H9 (cell line): ENCODE data around the gene RAB3GAP2. TPM values are rescaled to one million over a fixed set of nuclear protein-coding genes. Genes with fewer than 3 reads are reported as not detected.
A peak's percentile ranks its signal among the peaks of the same experiment; 100 is the strongest.
"Not testable (repeated sequence)": the region's sequence is repeated elsewhere in the genome, so short reads cannot be mapped to it uniquely, and the experiment has no call there.

Experiments
- DNase-seq: peaks from one replicate; pipeline ENCODE4 v3.0.0-alpha.2; 2017
- H2AFZ ChIP-seq: one replicate; pipeline ENCODE4 v1.6.1; 2013; ENCODE audit warnings: mild to moderate bottlenecking, low read length, control low read depth, moderate library complexity
- H2AK5ac ChIP-seq: 2 replicates; pipeline ENCODE4 v1.6.1; 2013; ENCODE audit warnings: low read length, control low read depth, mixed read lengths; ENCODE audit not compliant: insufficient read length
- H2BK120ac ChIP-seq: one replicate; pipeline ENCODE4 v1.6.1; 2013; ENCODE audit warnings: low read depth, mild to moderate bottlenecking, low read length, control low read depth, inconsistent platforms; ENCODE audit not compliant: poor library complexity, severe bottlenecking
- H2BK12ac ChIP-seq: 2 replicates; pipeline ENCODE4 v1.6.1; 2013; ENCODE audit warnings: low read length, control low read depth, mixed read lengths, low read depth; ENCODE audit not compliant: insufficient read length
- H2BK15ac ChIP-seq: 2 replicates; pipeline ENCODE4 v1.6.1; 2013; ENCODE audit warnings: low read depth, low read length, control low read depth
- H2BK20ac ChIP-seq: one replicate; pipeline ENCODE4 v1.6.1; 2013; ENCODE audit warnings: low read depth, mild to moderate bottlenecking, low read length, control low read depth, inconsistent platforms; ENCODE audit not compliant: poor library complexity, severe bottlenecking
- H2BK5ac ChIP-seq: 2 replicates; pipeline ENCODE4 v1.6.1; 2013; ENCODE audit warnings: low read length, control low read depth, mixed read lengths; ENCODE audit not compliant: insufficient read length
- H3K14ac ChIP-seq: 2 replicates; pipeline ENCODE4 v1.6.1; 2013; ENCODE audit warnings: low read length, control low read depth; ENCODE audit not compliant: insufficient read depth
- H3K18ac ChIP-seq: 2 replicates; pipeline ENCODE4 v1.6.1; 2013; ENCODE audit warnings: low read depth, mild to moderate bottlenecking, mixed read lengths, low read length, control low read depth; ENCODE audit not compliant: insufficient read length
- H3K23ac ChIP-seq: 2 replicates; pipeline ENCODE4 v1.6.1; 2013; ENCODE audit warnings: low read length, control low read depth, mixed read lengths, low read depth; ENCODE audit not compliant: insufficient read length
- H3K23me2 ChIP-seq: 2 replicates; pipeline ENCODE4 v1.6.1; 2013; ENCODE audit warnings: low read depth, mild to moderate bottlenecking, mixed read lengths, low read length, control low read depth; ENCODE audit not compliant: insufficient read length, poor library complexity, severe bottlenecking
- H3K27ac ChIP-seq: 2 replicates; pipeline ENCODE4 v1.5.1; 2013; ENCODE audit warnings: low read length, control low read depth, mixed read lengths, low read depth; ENCODE audit not compliant: insufficient read length
- H3K27me3 ChIP-seq: 2 replicates; pipeline ENCODE4 v1.6.1; 2013; ENCODE audit warnings: low read length, control low read depth, inconsistent platforms; ENCODE audit not compliant: insufficient read depth
- H3K4ac ChIP-seq: 2 replicates; pipeline ENCODE4 v1.6.1; 2013; ENCODE audit warnings: low read depth, mild to moderate bottlenecking, control low read depth, inconsistent platforms, low read length, moderate library complexity
- H3K4me1 ChIP-seq: 2 replicates; pipeline ENCODE4 v1.6.1; 2013; ENCODE audit warnings: low read length, control low read depth, inconsistent platforms; ENCODE audit not compliant: insufficient read depth
- H3K4me2 ChIP-seq: 2 replicates; pipeline ENCODE4 v1.6.1; 2013; ENCODE audit warnings: low read length, control low read depth, mixed read lengths; ENCODE audit not compliant: insufficient read length, insufficient read depth
- H3K56ac ChIP-seq: 2 replicates; pipeline ENCODE4 v1.6.1; 2013; ENCODE audit warnings: low read depth, mild to moderate bottlenecking, mixed read lengths, low read length, control low read depth; ENCODE audit not compliant: insufficient read length
- H3K79me1 ChIP-seq: 2 replicates; pipeline ENCODE4 v1.6.1; 2013; ENCODE audit warnings: low read depth, mild to moderate bottlenecking, moderate library complexity, low read length, control low read depth, inconsistent platforms; ENCODE audit not compliant: insufficient read depth, poor library complexity, severe bottlenecking
- H3K79me2 ChIP-seq: 2 replicates; pipeline ENCODE4 v1.6.1; 2013; ENCODE audit warnings: low read length, control low read depth, inconsistent platforms; ENCODE audit not compliant: insufficient read depth
- H3K9ac ChIP-seq: 2 replicates; pipeline ENCODE4 v1.6.1; 2013; ENCODE audit warnings: low read length, control low read depth, mixed read lengths; ENCODE audit not compliant: insufficient read length; ENCODE audit errors: extremely low read depth
- H3K9me3 ChIP-seq: one replicate; pipeline ENCODE4 v1.6.1; 2013; ENCODE audit warnings: low read depth, low read length, inconsistent platforms; ENCODE audit not compliant: control insufficient read depth
- H3T11ph ChIP-seq: one replicate; pipeline ENCODE4 v1.6.1; 2013; ENCODE audit warnings: mild to moderate bottlenecking, low read length, control low read depth, inconsistent platforms
- H4K20me1 ChIP-seq: one replicate; pipeline ENCODE4 v1.6.1; 2013; ENCODE audit not compliant: control insufficient read depth, insufficient read length, insufficient read depth
- H4K5ac ChIP-seq: 2 replicates; pipeline ENCODE4 v1.6.1; 2013; ENCODE audit warnings: low read depth, mild to moderate bottlenecking, mixed read lengths, low read length, control low read depth; ENCODE audit not compliant: insufficient read length
- H4K8ac ChIP-seq: replicated peaks from 2 replicates; pipeline ENCODE4 v1.6.1; 2013; ENCODE audit warnings: low read length, control low read depth, mixed read lengths, low read depth; ENCODE audit not compliant: insufficient read length
- H4K91ac ChIP-seq: 2 replicates; pipeline ENCODE4 v1.6.1; 2013; ENCODE audit warnings: low read depth, mild to moderate bottlenecking, moderate library complexity, mixed read lengths, low read length, control low read depth; ENCODE audit not compliant: insufficient read length
- H3K27ac Mint-ChIP-seq, 3 experiments: 2 replicates in 2 of 3; 3 replicates in 1 of 3; pipeline ENCODE4 v1.8.0; 2020 to 2021; ENCODE audit warnings: mixed read lengths in 3 of 3, mild to moderate bottlenecking in 1 of 3, moderate library complexity in 1 of 3
- H3K27me3 Mint-ChIP-seq: 2 replicates; pipeline ENCODE4 v1.8.0; 2021; ENCODE audit warnings: low read depth, mild to moderate bottlenecking, moderate library complexity, mixed read lengths
- H3K36me3 Mint-ChIP-seq, 3 experiments: 2 replicates in 2 of 3; 3 replicates in 1 of 3; pipeline ENCODE4 v1.8.0; 2020 to 2021; ENCODE audit warnings: low read depth in 3 of 3, mixed read lengths in 3 of 3; ENCODE audit not compliant: insufficient read depth in 1 of 3
- H3K4me1 Mint-ChIP-seq, 2 experiments: 2 replicates each; pipeline ENCODE4 v1.8.0; 2020; ENCODE audit warnings: mixed read lengths in 2 of 2
- H3K4me3 Mint-ChIP-seq, 2 experiments: 2 replicates in 1 of 2; 3 replicates in 1 of 2; pipeline ENCODE4 v1.8.0; 2020 to 2021; ENCODE audit warnings: mild to moderate bottlenecking in 2 of 2, mixed read lengths in 2 of 2, moderate library complexity in 1 of 2
- H3K9me3 Mint-ChIP-seq, 2 experiments: 2 replicates in 1 of 2; 3 replicates in 1 of 2; pipeline ENCODE4 v1.8.0; 2020; ENCODE audit warnings: mild to moderate bottlenecking in 2 of 2, mixed read lengths in 2 of 2, moderate library complexity in 1 of 2
- WGBS: extraction: QIAGEN DNeasy Blood & Tissue Kit; methylation state at CpG from one replicate; pipeline ENCODE4 v1.1.7; 2013; ENCODE audit warnings: missing lambda C conversion rate, low lambda C conversion rate, mixed read lengths; ENCODE audit not compliant: insufficient read length; ENCODE audit errors: extremely low coverage; 5-methylcytosine and 5-hydroxymethylcytosine counted together
- total RNA-seq: library from RNA; stranded (reverse); gene quantifications from 2 replicates; pipeline ENCODE4 v1.2.1, GENCODE V29; 2021

Gene RAB3GAP2
- total RNA-seq, 1 experiment from 2014 or later = 48.3 TPM

GRCh38 chr1:220245900-220246299 lies 26.4 kb downstream of the RAB3GAP2 start:
- H3K27ac ChIP-seq, H3K23me2 ChIP-seq, H2BK15ac ChIP-seq, H3K14ac ChIP-seq, H3K9ac ChIP-seq, H3K56ac ChIP-seq, H2AFZ ChIP-seq, H3K27me3 Mint-ChIP-seq, H3T11ph ChIP-seq, H3K4me1 ChIP-seq, H3K4ac ChIP-seq, H3K4me2 ChIP-seq, H2BK12ac ChIP-seq, H2AK5ac ChIP-seq, H2BK5ac ChIP-seq, H3K27me3 ChIP-seq, H4K91ac ChIP-seq, H3K18ac ChIP-seq, H3K23ac ChIP-seq, H2BK120ac ChIP-seq, H3K79me1 ChIP-seq, H2BK20ac ChIP-seq, H4K20me1 ChIP-seq, H4K5ac ChIP-seq, DNase-seq, H4K8ac ChIP-seq: not testable (repeated sequence)
- peak overlapping the region; percentile 52 to 86; a peak in 3 of 5 replicates for H3K4me3 Mint-ChIP-seq
- Histone ChIP-seq H3K79me2 (peaks cover 10% of the 10 kb centered on the region; the same call in 1 of the 2 replicates), H3K9me3 (peaks cover 24% of the 10 kb centered on the region)
- peaks cover 51 to 54% of the 10 kb centered on the region in 2 experiments for H3K9me3 Mint-ChIP-seq
- H3K27ac Mint-ChIP-seq = peak overlapping the region in 2 of 3 experiments; percentile 23 to 46; a peak in 2 of 7 replicates
- no CpG with 5 or more reads among the region's 6 CpGs for WGBS
- peaks cover 24% of the 10 kb centered on the region in 2 experiments for H3K4me1 Mint-ChIP-seq
- H3K36me3 Mint-ChIP-seq = peaks cover 43 to 67% (median 58%) of the 10 kb centered on the region in 3 experiments
